ENCODE data around the gene COL4A1. TPM values are rescaled to one million over a fixed set of nuclear protein-coding genes. Genes with fewer than 3 reads are reported as not detected.
"Not testable (repeated sequence)": the region's sequence is repeated elsewhere in the genome, so short reads cannot be mapped to it uniquely, and the experiment has no call there.

COL4A1 gene
- polyA plus RNA-seq, 1 of the 3 experiments (the other 2 are of a cell fraction): 30.3 TPM

- H3K27ac ChIP-seq (ENCODE audit: low read depth in 2 of 2, low read length in 1 of 2); H3K9me3 ChIP-seq; H3K9ac ChIP-seq; H3K27me3 ChIP-seq (ENCODE audit: insufficient read depth); H3K9me2 ChIP-seq; H2AFZ ChIP-seq (ENCODE audit: low read depth); H3K4me2 ChIP-seq; H3K4me3 ChIP-seq (ENCODE audit: low read depth in 2 of 2, low read length in 1 of 2); DNase-seq; H4K20me1 ChIP-seq (ENCODE audit: insufficient read depth); POLR2A ChIA-PET: not testable (repeated sequence)
- Histone ChIP-seq H3K79me2 (ENCODE audit: insufficient read depth) (peaks cover 95% of the 10 kb centered on the region), H3F3A (replicated peaks; ENCODE audit: insufficient read depth) (peaks cover 37% of the 10 kb centered on the region), H3K4me1 (ENCODE audit: control insufficient read depth in 1 of 2, insufficient read depth in 2 of 2, low read depth in 1 of 2, low read length in 1 of 2) (peaks cover 16 to 29% of the 10 kb centered on the region in 2 experiments; a peak in 3 of 4 replicates), H3K36me3 (replicated peaks in 1 of 2; ENCODE audit: control insufficient read depth in 1 of 2, insufficient read depth in 2 of 2, low read length in 1 of 2) (peaks cover 2 to 19% of the 10 kb centered on the region in 2 experiments)
- CTCF ChIA-PET: interaction anchor here (1.0 to 1.1 kb wide), 2 partner anchors 10 to 103 kb away, joined by 3 read pairs; no protein-coding TSS in a partner anchor
- WGBS (ENCODE audit: low lambda C conversion rate): 95% methylated on average over 10 of the region's 29 CpGs
These were observed 6.3 kb upstream of the COL4A1 start for GRCh38 chr13:110313261-110313660.

- H3K4me2 ChIP-seq: peak overlapping the region; percentile 54
- no peaks in the 10 kb centered on the region for H3K27me3 ChIP-seq (ENCODE audit: insufficient read depth)
- 95% methylated on average over 4 of the region's 4 CpGs for WGBS (ENCODE audit: low lambda C conversion rate)
- H3K79me2 ChIP-seq (ENCODE audit: insufficient read depth): peaks cover 95% of the 10 kb centered on the region
- peak overlapping the region in 1 of 2 experiments; percentile 15; a peak in 1 of 4 replicates for H3K4me3 ChIP-seq (ENCODE audit: low read depth in 2 of 2, low read length in 1 of 2)
- peaks cover 32% of the 10 kb centered on the region for H3F3A ChIP-seq (replicated peaks; ENCODE audit: insufficient read depth)
- H3K36me3 ChIP-seq (replicated peaks in 1 of 2; ENCODE audit: control insufficient read depth in 1 of 2, insufficient read depth in 2 of 2, low read length in 1 of 2): peaks cover 2 to 19% of the 10 kb centered on the region in 2 experiments
- H3K9me3 ChIP-seq: no peaks in the 10 kb centered on the region
- ChIA-PET CTCF (interaction anchor here (0.7 to 1.1 kb wide), 3 partner anchors 10 to 103 kb away, joined by 3 read pairs; no protein-coding TSS in a partner anchor), POLR2A (no interaction called here)
- H4K20me1 ChIP-seq (ENCODE audit: insufficient read depth): no peaks in the 10 kb centered on the region
- H3K4me1 ChIP-seq (ENCODE audit: control insufficient read depth in 1 of 2, insufficient read depth in 2 of 2, low read depth in 1 of 2, low read length in 1 of 2): peaks cover 22 to 29% of the 10 kb centered on the region in 2 experiments; a peak in 3 of 4 replicates
- H2AFZ ChIP-seq (ENCODE audit: low read depth): no peak overlapping the region
- H3K9ac ChIP-seq: peak overlapping the region; percentile 14; the same call in 1 of the 2 replicates
- no peak for DNase-seq
- H3K9me2 ChIP-seq: no peaks in the 10 kb centered on the region
- peak overlapping the region in 1 of 2 experiments; percentile 48; a peak in 2 of 4 replicates for H3K27ac ChIP-seq (ENCODE audit: low read depth in 2 of 2, low read length in 1 of 2)
- TF ChIP-seq MXI1 (IDR thresholded peaks at IDR 0.05; ENCODE audit: low read depth, low read length) (no peak), IRF3 (IDR thresholded peaks at IDR 0.05; ENCODE audit: low read depth, low read length) (no peak), GATA2 (CRISPR knock-in tag; IDR thresholded peaks at IDR 0.05) (no peak), CTCF (IDR thresholded peaks at IDR 0.05) (0 out of 2 replicates have a peak, but pooled peaks have one; percentile 8), CHD2 (IDR thresholded peaks at IDR 0.05; ENCODE audit: low read length, partially characterized antibody) (no peak), ZBTB33 (IDR thresholded peaks at IDR 0.05; ENCODE audit: borderline replicate concordance, low read depth) (no peak), FOSL2 (IDR thresholded peaks at IDR 0.05; ENCODE audit: borderline replicate concordance, low read depth) (peak; percentile 14; the same call in 1 of the 2 replicates), RCOR1 (IDR thresholded peaks at IDR 0.05; ENCODE audit: low read length) (no peak), YY1 (IDR thresholded peaks at IDR 0.05; ENCODE audit: low read depth) (no peak), FOXJ3 (CRISPR knock-in tag; IDR thresholded peaks at IDR 0.05) (no peak), SMC3 (IDR thresholded peaks at IDR 0.05; ENCODE audit: low read depth, low read length) (no peak), MEF2A (IDR thresholded peaks at IDR 0.05; ENCODE audit: borderline replicate concordance, low read depth) (no peak), GABPA (IDR thresholded peaks at IDR 0.05; ENCODE audit: low read depth) (no peak), TCF12 (IDR thresholded peaks at IDR 0.05) (peak; percentile 9; the same call in 1 of the 2 replicates), REST (IDR thresholded peaks at IDR 0.05; ENCODE audit: low read depth, low read length) (no peak), USF1 (IDR thresholded peaks at IDR 0.05; ENCODE audit: borderline replicate concordance, low read depth) (no peak)
These were observed 5.5 kb upstream of the COL4A1 start for GRCh38 chr13:110312339-110313031.
